CD4-positive, alpha-beta T cell treated with Interleukin-10 for 1 hour (primary cell): ENCODE data around the gene WLS.
"Not testable (repeated sequence)": the region's sequence is repeated elsewhere in the genome, so short reads cannot be mapped to it uniquely, and the experiment has no call there.

ENCODE experiments used
- DNase-seq: peaks from one replicate; pipeline ENCODE4 v3.0.0-alpha.2; 2020

WLS gene

DNA sequence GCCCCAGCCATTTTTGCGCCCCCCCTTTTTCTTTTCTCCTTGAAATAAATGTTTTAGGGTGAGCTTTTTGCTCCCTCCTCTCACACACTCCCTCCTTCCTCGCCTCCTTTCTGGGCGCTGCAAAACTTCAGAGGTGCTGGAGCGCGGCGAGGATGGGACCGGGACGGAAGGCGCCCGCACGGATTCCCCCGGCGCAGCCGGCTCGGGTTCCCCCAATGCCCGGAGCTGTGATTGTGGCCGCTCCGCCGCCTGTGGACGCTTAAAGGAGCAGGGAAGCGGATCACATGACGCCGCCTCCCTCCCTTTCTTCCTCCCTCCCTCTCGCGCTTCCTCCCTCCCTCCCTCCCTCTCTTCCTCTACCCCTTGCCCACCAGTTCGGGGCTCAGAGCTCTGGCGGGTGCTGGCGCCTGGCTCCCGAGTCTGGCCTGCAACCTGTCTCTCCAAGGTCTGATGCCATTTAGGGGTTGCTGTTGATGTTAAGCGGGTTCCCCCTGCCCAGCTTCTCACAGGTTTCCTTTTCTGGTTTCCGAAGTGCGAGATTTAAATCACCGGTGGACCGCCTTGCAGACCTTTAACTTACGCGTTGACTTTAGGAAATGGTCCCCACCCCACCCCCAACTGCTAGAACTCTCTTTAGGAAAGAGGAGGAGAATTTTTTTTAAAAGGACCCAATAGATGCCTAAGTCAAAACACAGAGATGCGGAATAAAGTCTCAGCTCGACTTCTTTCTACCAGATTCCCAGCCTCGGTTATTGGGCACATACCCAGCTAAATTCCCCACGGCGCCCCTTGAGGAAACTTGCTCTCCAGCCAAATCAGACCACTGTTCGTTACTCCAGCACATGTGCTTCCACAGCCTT lies at the start of gene WLS:
TSS of gene WLS (minus strand) at position 235 of the 860 bp plus-strand sequence. CDS start at position 11, 224 bp downstream.
- DNase-seq: no peak

- no peak for DNase-seq
Observed at GRCh38 chr1:68280286-68280685, 48.0 kb upstream of the WLS start.

- no peak for DNase-seq
Observed at GRCh38 chr1:68279846-68280245, 47.5 kb upstream of the WLS start.

GRCh38 chr1:68278221-68278620 lies 45.9 kb upstream of the WLS start:
- no peak for DNase-seq

GRCh38 chr1:68276448-68276847 lies 44.1 kb upstream of the WLS start:
- no peak for DNase-seq

DNA sequence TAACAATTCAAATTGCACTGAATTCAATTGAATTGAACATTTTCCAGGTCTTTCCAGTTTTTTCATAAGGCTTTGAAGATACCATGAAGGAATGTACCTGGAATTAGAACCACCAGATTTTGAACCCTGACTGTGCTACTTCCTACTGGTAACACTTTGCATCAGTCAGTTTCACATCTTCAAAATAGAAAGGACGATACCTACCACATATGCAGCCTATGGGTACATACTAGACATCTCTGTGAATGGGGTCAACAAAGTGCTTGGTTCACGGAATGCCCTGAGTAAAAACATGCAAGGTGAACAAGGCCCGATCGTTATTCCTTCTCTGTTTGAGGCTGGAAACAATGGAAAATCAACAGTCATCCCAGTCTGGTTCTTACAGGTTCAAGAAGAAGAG lies 41.2 kb upstream of the WLS start:
- no peak for DNase-seq

DNA sequence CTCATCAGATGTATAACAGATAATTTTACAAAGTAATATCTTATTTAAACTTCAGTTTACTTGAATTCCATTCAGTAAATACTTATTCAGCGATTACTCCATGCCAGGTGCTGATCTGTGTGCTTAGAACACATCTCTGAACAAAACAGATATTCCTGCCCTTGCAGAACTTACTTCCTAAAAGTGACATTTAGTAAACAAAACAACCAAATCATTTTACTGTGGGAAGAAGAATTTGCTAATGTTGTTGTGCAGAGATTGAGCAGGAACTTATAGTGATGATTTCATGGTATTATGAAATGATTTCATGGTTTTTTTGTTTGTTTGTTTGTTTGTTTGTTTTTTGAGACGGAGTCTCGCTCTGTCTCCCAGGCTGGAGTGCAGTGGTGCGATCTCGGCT lies 39.3 kb upstream of the WLS start:
- no peak for DNase-seq

DNA sequence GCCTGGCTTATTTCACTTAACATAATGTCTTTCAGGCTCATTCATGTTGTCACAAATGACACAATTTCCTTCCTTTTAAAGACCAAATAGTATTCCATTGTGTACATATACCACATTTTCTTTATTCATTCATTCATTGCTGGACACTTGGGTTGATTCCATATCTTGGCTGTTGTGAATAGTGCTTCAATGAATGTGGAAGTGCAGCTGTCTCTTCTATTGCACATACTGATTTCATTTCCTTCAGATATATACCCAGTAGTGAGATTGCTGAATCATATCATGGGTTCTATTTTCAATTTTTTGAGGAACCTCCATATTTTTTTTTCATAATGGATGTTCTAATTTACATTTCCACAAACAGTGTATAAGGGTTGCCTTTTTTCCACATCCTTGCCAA lies 38.6 kb upstream of the WLS start:
- DNase-seq: no peak

DNA sequence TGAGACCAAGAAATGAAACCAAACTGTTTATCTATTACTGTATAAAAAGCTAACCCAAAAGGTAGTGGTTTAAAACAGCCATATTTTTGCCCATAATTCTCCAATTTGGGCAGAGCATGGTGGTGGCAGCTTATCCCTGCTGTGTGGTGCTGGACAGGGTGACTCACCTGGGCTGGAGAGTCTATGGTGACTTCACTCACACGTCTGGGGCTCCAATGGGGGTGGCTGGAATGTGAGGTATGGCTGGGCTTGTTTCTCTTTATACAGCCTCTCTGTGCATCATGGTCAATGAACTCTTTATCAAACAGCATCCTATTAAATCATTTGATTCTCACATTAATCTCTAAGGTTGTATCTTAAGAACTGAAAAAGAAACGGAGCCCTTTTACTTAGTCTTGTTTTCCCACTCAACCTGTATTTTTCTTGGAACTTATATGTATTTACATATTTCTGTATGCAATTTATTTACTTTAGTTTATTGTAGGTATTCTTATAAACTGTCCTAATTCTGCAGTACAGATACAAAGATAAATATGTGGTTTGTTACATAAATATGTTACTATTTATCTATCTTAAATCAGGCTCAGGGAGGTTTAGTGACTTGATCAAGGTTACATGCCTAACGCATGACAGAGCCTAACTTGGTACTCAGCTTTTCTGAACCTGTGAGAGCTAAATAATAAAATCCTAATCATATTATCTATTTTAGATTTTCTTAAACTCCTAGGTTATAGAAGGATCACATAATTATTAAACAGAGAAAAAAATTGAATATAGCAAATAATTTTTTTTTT lies 37.5 kb upstream of the WLS start:
- DNase-seq: no peak

DNA sequence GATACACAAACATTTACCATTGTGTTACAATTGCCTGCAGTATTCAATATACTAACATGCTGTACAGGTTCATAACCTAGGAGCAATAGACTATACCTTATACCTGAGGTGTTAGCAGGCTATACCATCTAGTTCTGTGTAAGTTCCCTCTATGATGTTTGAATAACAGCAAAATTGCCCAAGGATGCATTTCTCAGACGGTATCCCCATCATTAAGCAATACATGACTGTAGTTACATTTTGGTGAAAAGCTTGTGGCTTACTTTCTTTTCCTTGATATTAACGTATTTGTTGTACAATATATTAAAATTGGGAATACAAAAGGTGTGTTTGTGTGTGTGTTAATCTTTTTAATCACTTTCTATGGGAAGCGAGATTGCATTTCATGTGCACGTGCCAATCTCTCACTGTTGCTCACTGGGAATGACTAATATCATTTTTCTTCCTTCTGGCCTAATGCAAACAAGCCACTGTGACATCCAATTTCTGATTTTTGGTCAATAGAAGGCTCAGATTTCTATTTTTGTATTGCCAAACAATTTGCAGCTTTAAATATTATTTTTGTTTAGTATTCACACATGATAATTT lies 36.7 kb upstream of the WLS start:
- no peak for DNase-seq

DNA sequence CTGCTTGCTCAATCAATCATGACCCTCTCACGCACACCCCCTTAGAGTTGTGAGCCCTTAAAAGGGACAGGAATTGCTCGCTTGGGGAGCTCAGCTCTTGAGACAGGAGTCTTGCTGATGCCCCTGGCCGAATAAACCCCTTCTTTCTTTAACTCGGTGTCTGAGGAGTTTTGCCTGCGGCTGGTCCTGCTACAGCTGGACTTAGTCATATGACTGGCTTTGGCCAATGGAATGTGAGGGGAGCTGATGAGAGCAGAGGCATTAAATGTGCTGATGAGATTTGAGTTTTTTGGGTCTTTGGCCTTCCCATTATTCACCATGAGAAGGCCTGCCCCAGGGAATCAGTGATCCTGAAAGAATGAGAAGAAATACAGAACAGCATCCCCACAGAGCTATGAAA lies 24.5 kb upstream of the WLS start:
- DNase-seq: not testable (repeated sequence)

DNA sequence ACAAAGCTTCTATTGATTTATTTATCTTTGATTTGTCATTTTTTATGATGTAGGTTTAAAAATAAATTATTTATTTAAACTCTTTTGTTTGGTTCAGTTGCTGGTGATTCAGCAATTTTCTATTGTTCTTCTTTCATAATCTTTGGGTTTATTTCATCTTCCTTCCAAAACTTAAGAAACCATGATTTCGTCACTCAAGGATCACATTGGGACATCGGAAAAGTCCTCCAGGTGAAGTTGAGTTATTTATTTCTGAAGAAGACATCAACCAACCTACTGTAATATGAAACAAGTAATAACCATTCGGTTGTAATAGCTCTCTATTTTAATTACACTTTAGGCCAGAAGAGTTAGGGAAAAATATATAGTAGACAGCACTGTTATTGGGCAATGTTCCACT lies 23.0 kb upstream of the WLS start:
- no peak for DNase-seq

DNA sequence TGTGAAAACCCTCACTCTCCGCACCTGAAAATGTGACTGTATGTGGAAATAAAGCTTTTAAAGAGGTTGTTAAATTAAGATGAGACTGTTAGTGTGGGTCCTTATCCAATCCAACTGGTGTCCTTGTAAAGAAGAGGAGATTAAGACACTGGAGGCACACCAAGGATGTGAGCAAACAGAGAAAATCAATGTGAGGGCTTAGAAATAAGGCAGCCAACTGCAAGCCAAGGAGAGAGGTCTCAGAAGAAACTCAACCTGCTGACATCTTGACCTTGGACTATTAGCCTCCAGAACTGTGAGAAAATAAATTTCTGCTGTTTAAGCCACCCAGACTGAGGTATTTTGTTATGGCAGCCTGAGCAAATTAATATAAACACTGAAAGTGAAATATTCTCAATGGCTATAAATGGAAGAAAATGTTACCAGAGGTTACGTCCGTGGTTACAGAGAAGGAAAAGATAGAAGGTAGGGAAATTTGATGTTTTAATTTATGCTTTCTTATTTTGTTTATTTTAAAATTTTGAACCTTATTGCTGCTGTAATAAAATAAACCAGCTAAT lies 22.4 kb upstream of the WLS start:
- DNase-seq: no peak

DNA sequence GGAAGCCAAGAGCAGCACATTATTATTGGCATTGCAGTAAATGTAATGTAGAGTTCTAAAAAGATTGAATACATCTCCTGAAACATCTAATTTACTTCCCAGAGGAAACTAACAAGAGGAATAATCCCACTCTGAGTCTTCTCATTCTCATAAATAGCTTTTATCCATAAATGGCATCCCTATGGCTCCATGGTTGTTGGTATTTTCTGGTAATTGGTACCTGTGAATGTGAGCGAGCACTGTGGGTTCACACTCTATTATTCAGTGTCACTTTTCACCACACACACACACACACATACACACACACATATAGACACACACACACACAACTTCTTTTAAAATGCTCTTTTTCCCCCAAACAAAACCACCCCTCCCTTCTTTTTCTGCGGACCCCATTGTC lies 4.7 kb upstream of the WLS start:
- DNase-seq: no peak

DNA sequence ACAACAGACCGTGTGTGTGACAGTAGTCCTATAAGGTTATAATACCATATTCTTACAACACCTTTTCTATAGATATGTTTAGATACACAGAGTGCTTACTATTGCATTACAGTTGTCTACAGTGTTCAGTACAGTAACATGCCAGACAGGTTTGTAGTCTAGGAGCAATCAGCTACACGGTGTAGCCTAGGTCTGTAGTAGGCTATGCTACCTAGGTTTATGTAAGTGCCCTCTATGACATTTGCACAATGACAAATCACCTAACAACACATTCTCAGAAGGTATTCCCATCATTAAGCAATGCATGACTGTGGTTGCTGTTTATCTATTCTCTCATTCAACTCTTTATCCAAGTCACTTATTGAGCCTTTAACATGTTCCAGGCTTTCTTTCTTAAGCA lies 1.8 kb upstream of the WLS start:
- DNase-seq: no peak

- DNase-seq: no peak
Observed at GRCh38 chr1:68233202-68233601, 879 bp upstream of the WLS start.

GRCh38 chr1:68231627-68232288 lies 565 bp downstream of the WLS start:
- no peak for DNase-seq

GRCh38 chr1:68230901-68231626 lies 1.3 kb downstream of the WLS start:
- no peak for DNase-seq

GRCh38 chr1:68230484-68230802 lies 1.9 kb downstream of the WLS start:
- DNase-seq: no peak

DNA sequence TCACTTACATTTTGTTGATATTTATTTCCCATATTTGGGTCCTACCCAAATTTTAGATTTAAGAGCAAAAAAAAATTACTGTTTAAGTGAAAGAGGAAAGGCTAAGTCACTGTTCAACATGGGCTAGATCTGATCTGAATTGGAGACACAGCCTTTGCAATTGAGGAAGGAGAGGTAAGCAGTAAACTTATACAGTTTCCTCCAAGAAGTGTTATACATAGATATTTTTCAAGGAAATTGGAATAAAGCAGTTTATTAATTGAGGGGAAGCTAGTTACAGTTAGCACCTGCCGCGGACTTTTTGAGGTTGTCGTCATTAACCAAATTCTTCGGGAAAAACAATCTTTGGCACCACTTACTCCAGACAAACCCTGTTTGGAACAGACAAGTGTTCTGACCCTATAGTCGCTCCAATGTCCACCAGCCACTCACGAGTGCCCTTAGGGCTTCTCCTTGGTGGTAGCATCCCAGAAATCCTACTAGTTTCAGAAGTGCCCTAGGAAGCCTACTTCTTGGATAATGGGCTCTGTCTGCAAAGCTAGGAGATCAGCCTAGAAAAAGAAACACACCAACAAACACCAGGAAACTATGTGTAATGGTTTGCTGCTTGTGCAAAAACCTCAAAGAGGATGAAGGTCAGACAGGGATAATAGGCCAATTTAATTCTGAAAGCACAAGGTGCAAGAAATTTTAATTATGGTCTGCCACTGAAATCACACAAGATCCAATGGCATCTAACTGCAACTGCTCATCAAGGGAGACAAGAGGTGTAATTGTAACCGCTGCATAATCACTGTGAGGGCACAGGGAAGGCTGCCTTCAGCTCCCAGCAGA lies 2.5 kb downstream of the WLS start:
- DNase-seq: no peak

DNA sequence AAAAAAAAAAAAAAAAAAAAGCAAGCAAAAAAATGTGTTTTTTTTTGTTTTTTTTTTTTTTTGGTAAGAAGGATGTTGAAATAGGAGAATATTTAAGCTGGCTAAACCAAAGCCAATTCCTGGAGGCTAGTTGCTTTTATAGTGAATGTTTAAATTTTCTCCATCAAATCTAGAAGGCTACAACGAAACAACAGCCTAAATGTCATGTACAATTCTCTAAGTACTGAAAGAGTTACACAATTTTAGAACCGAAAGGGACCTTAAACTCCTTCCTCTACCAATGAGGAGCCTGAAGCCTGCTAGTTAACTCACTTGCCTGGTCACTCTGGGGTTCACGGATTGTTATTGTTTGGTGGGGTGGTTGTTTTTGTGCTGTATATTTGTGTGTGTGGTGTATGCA lies 3.5 kb downstream of the WLS start:
- DNase-seq: no peak

GRCh38 chr1:68227598-68227997 lies 4.7 kb downstream of the WLS start:
- no peak for DNase-seq
